ENCODE measurements around the gene UROC1.

UROC1 gene

DNA sequence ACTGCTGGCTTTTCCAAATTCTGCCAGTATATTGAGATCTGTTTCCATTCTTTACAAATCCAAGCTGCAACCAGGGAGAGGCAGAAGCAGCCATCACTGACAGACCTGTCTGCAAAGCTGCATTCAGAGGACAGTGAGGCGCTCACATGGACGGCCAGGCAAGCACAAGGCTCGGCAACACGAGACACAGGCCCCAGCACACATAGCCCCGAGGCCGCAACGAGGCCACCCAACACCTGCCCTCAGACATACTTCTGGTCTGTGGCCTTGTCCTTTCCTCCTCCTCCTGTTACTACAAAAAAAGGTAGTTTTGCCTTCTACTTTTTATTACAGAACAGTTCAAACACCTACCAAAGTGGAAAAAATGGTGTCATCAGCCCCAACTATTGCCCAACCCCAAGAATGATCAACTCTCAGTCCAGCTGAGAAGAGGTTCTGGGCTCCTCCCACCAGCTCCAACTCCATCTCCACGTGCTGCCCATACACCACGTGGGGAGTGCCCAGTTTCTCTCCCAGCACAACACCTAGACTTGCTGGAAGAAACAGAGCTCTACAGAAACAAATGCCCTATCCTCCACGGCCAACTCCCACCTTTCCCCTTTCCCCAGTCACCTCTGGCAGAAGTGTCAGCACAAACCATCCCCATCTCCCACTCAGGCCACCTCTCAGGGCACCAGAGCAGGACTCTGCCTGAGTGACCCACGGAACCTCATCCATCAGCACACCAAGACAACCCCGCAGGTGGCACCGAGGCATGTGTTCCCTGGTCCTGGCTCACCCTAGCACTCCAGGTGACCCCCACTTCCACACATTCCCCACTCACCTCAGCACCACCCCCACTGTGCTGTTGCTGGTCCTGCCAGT is 49.3 kb downstream of the UROC1 start:
- no peak for DNase-seq (ENCODE audit: extremely low read depth, low read depth)
- TF ChIP-seq, protein P1, sequence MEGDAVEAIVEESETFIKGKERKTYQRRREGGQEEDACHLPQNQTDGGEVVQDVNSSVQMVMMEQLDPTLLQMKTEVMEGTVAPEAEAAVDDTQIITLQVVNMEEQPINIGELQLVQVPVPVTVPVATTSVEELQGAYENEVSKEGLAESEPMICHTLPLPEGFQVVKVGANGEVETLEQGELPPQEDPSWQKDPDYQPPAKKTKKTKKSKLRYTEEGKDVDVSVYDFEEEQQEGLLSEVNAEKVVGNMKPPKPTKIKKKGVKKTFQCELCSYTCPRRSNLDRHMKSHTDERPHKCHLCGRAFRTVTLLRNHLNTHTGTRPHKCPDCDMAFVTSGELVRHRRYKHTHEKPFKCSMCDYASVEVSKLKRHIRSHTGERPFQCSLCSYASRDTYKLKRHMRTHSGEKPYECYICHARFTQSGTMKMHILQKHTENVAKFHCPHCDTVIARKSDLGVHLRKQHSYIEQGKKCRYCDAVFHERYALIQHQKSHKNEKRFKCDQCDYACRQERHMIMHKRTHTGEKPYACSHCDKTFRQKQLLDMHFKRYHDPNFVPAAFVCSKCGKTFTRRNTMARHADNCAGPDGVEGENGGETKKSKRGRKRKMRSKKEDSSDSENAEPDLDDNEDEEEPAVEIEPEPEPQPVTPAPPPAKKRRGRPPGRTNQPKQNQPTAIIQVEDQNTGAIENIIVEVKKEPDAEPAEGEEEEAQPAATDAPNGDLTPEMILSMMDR (IDR thresholded peaks at IDR 0.05; ENCODE audit: low read depth, low read length) = no peak

DNA sequence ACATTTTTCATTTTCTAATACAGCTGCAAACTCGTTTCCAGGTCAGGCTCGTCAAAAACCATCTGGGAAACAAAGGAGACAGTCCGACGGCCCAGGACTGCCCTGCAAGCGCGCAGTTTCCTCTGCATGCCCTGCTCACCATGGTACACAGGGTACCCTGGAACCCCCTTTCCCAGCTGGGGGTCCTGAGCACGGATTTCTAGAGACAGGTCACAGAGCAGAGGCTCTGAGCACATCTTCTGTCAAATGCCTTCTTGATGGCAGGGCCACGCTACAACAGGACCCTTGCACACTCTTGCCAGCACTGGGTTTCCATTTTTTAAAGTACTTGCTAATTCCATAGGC is 50.0 kb downstream of the UROC1 start:
- DNase-seq (ENCODE audit: extremely low read depth, low read depth) = no peak
- TF ChIP-seq, protein P1 (IDR thresholded peaks at IDR 0.05; ENCODE audit: low read depth, low read length) = no peak

DNA sequence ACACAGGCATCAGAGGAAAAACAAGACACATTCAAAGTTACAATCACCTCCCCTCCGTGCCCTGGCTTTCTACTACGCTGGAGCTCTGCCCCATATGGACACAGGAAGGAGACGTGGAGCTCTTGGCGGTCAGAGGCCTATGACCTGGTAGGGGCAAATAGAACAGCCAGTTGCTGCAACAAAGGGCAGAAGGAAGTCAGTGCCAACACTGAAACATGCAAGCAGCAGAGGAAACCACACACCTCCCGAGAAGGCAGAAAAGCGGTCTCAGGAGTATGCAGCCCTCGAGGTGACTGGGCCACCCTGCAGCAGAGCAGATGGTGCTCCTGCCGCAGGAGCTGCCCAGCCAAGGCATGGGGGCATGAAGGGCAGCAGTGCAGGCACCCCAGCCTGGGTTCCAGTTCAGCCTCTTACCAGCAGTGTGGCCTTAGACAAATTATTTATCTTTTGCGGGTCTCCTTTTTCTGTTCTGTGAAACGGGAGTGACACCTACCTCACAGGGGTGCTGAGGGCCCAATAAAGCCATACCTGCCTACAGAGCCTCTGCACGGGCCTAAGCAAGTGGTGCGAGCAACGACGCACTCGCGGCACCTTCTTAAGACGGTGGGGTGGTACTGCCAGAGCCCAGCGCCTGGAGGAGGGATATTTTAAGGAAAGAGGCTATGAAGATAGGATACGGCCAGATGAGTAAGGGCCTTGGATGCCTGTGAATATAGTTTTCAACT is 50.5 kb downstream of the UROC1 start:
- TF ChIP-seq, protein P1 (IDR thresholded peaks at IDR 0.05; ENCODE audit: low read depth, low read length) = no peak
- DNase-seq (ENCODE audit: extremely low read depth, low read depth) = no peak

DNA sequence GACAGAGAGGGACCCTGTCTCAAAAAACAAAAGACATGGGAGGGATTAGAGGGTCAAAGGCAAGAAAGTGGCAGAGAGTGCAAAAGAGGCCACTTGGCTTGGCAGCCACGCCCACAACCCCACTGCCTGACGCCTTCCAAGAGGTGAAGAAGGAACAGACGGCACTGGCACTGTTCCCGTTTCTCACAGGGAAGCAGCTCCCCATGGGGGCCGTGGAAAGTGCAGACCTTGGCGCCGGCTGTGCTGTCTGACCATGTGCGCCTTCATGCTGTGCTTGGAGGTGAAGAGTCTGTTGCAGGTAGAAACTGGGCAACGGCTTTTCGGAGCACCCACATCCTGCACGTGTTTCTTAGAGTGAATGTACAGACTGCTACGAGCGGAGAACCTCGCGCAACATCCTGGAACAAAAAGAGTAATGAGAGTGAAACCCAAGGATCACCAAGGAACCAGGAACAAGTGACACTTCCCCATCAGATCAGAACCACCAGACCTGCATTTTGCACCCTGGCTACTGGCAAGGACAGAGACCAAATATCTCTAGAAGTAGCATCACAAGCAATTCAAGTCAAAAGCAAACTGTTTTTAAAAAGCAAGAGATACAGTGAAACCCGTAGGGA is 51.5 kb downstream of the UROC1 start:
- TF ChIP-seq, protein P1 (IDR thresholded peaks at IDR 0.05; ENCODE audit: low read depth, low read length) = no peak
- DNase-seq (ENCODE audit: extremely low read depth, low read depth) = no peak

DNA sequence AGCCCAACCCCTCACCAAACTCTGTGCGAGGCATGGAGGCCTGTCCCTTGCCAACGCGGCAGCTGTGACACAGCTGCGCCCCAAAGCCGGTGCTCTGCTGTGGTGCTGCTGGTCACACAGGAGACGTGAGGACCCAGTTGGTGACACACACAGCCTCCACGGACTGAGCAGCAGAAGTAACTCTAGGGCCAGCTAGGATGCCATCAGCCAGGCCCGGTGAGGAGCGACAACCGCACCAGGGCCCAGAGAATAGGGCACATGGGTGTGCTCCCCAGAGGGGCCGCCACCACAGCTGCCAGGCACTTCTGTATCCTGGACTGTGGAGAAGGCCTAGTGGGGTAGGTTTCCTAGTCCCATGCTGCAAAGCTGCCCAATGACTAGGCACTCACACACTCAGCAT is 52.6 kb downstream of the UROC1 start:
- TF ChIP-seq, protein P1 (IDR thresholded peaks at IDR 0.05; ENCODE audit: low read depth, low read length) = no peak
- DNase-seq (ENCODE audit: extremely low read depth, low read depth) = no peak

DNA sequence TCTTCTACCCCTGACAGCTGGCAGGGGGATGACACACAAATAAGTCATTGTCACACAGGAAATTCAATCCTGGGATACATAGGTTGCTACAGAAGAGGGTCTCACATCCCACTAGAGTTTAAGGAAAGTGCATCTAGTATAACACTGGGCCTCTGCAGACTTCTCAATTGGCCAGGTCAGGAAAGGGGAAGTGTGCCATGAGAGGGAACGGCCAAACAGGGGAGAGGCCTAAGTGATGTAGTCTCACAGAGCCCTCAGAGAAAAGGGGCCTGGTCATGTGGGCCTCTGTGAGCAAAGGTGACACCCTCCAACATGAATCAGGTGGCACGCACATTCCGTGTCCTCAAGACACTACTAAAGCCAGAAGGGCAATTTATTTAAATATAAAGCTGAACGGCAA is 53.1 kb downstream of the UROC1 start:
- TF ChIP-seq, protein P1 (IDR thresholded peaks at IDR 0.05; ENCODE audit: low read depth, low read length) = no peak
- DNase-seq (ENCODE audit: extremely low read depth, low read depth) = no peak

DNA sequence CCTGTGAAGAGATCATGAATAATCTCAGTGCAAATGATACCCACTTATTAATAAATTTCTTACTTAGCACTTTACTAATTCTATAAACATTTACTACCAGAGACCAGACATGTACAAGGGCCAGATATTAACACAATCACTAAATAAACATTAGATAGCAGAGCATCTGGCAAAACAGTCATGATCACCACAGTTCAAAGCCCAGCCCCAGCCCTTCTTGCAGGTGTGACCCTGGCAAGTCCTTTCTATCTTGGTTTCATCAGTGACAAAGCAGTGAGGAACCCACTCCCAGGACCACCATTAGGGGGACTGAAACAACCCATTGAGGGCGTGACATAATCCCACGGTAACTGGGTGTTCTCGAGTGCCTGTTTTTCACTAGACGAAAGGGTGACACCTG is 53.5 kb downstream of the UROC1 start:
- no peak for DNase-seq (ENCODE audit: extremely low read depth, low read depth)
- TF ChIP-seq, protein P1 (IDR thresholded peaks at IDR 0.05; ENCODE audit: low read depth, low read length) = no peak

Data from AG09319 (cell line).